Activated naive CD4-positive, alpha-beta T cell (primary cell): ENCODE data around the gene ZSCAN20.

Experiments
- DNase-seq, 4 experiments: peaks; one replicate each; lab custom pipeline; 2025; lab: John Stamatoyannopoulos, UW

Gene ZSCAN20

DNA sequence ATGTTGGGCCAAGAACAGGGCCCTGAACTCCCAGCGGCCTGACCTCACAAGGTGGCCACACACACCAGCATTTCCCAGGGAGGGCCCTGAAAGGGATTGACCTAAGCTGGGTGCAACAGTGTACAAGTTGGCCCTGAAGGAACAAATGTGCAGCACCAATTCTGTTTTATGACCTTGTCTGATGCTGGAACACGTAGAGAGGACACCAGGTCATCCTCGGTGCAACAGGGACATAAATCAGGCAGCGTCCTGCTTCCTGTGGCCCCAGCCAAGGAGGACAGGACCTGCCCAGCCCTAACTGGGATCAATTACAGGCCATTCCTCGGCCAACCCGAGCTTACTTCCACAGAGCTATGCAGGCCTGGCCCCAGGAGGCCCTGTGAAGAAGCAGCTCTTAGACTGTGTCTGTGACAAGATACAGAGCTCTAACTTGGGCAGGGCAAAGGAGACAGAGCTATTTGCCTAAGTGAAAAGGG lies 28.7 kb upstream of the ZSCAN20 start:
- DNase-seq, result no peak

- DNase-seq, result no peak
Measured at GRCh38 chr1:33445108-33445507, 27.3 kb upstream of the ZSCAN20 start.

- no peak for DNase-seq
Measured at GRCh38 chr1:33446590-33446989, 25.9 kb upstream of the ZSCAN20 start.

- DNase-seq, result no peak
Measured at GRCh38 chr1:33454646-33455282, 17.7 kb upstream of the ZSCAN20 start.

DNA sequence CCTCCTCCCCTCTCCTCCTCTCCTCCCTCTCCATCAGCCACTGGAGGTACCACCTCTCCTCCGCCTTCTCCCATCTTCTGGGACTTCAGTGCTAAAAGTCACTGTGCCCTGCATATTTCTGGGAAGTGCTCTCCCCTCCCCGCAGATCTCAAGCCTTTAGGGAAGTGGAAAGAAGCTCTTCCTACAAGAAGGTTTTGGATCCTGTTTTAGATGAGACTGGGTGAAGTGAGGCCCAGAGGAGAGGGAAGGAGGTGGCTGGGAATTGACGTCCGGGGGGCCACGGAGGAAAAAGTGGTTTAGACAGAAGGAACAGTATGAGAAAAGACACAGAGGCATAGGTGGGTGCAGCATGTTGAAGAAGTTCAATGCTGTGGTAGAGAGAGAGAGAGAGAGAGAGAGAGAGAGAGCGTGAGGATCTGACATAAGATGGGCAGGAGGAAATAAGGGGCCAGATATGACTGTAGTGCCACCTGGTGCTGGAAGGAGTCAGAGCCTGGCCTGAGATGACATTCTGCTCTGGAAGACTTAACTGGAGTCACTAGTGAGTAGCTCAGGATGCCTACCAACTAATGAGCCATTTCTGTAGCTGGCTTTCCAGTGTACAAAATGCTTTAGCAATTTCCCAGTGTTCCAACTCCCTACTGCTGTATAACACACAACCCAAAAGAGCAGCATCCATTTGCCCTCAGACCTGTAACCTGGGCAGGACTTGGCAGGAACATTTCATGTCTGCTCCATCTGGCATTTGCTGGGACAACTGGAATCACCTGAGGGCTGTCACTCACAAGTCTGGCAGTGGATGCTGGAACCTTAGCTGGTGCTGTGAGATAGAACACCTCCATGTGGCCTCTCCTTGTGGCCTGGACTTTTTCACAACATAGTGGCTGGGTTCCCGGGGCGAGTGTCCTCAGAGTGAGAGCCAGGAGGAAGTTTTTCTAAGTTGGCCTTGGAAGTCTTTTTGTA lies 16.6 kb upstream of the ZSCAN20 start:
- no peak for DNase-seq

- no peak for DNase-seq
Measured at GRCh38 chr1:33456502-33456886, 16.0 kb upstream of the ZSCAN20 start.

GRCh38 chr1:33459691-33460090 lies 12.8 kb upstream of the ZSCAN20 start:
- DNase-seq, result no peak

GRCh38 chr1:33460144-33460543 lies 12.3 kb upstream of the ZSCAN20 start:
- DNase-seq, result no peak

DNA sequence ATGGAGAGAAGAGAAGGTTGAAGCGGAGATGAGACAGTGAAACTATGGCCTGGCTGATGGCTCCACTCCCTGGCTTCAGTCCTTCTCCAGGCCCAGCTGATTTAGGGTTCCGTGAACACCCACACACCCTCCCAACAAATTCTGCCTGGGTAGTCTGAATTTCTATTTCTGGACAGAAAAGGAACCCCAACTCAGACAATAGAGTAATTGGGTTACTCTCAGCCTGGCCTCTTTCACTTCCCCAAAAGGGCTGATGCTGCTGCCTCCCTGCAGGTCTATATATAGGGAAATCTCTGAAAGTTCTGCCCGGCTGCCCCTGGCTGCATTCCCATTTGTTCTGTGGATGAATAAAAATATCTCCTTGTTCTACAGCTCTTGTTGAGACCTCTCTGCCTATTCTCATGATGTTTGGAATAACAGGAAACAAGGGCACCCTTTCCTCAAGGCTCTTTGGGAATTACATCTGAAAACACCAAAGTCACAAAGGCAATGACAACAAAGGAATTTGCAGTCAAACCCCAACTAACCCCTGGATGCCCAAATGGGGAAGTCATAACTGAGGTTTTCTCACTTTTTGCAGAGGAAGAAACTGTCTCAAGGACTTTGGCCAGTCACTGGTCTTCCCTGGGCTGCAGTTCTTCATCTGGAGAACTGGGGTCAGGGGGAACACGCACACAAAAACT lies 11.4 kb upstream of the ZSCAN20 start:
- no peak for DNase-seq

GRCh38 chr1:33462405-33463164 lies 9.9 kb upstream of the ZSCAN20 start:
- DNase-seq, result no peak

DNA sequence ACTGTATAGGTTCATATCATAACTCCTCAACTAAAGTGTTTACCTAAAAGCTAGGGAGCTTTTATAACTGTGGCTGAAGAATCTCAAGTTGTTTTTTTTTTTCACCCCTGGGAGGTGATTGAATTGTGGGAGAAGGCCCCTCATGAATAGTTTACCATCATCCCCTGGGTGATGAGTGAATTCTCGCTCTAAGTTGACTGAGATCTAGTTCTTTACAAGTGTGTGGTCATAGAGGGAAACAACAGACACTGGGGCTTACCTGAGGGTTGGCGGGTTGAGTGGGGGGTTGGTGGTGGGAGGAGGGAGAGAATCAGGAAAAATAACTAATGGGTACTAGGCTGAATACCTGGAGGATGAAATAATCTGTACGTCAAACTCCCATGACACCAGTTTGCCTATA lies 7.9 kb upstream of the ZSCAN20 start:
- DNase-seq, result no peak

GRCh38 chr1:33465316-33465715 lies 7.1 kb upstream of the ZSCAN20 start:
- no peak for DNase-seq

- DNase-seq, result no peak
Measured at GRCh38 chr1:33466159-33466558, 6.3 kb upstream of the ZSCAN20 start.

GRCh38 chr1:33468011-33468410 lies 4.4 kb upstream of the ZSCAN20 start:
- no peak for DNase-seq

DNA sequence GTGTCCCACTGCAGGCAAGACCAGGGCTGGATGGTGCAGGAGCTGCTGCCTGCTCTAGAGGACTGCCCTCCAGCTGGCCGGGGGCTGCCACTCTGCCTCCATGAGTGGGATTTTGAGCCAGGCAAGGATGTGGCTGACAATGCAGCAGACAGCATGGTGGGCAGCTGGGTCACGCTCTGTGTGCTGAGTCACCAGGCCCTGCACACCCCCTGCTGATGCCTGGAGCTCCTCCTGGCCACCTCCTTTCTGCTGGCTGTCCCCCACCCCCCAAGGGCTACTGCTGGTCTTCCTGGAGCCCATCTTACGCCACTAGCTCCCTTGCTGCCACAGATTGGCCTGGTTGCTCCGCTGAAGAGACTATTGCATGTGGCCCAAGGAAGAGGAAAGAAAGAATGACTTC lies 3.9 kb upstream of the ZSCAN20 start:
- no peak for DNase-seq

GRCh38 chr1:33468967-33469366 lies 3.5 kb upstream of the ZSCAN20 start:
- no peak for DNase-seq

- DNase-seq, result no peak
Measured at GRCh38 chr1:33469691-33470090, 2.8 kb upstream of the ZSCAN20 start.

- DNase-seq, result peak in 2 of 4 experiments; percentile 18 to 38
Measured at GRCh38 chr1:33470495-33471012, 1.9 kb upstream of the ZSCAN20 start.

- no peak for DNase-seq
Measured at GRCh38 chr1:33471416-33471815, 1.0 kb upstream of the ZSCAN20 start.

DNA sequence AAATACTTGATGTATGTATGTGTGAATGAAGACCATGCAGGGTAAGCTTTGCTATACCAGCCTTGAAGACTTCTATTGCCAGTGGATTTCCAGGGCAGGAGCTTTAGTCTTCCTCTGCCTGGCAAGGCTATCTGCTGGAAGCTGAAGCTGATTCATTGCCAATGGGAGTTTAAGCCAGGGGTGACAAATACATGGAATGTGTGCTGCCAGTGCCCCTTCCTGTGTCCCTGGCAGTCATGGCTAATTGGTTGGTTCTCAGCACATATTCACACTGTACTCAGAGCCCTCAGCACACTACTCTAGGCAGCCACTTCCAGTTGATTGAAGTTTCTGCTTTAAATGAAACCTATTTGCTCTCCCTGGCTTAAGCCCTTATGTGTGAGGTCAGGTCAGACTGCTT lies 1.5 kb downstream of the ZSCAN20 start:
- no peak for DNase-seq

GRCh38 chr1:33477451-33477850 lies 5.0 kb downstream of the ZSCAN20 start:
- DNase-seq, result no peak

DNA sequence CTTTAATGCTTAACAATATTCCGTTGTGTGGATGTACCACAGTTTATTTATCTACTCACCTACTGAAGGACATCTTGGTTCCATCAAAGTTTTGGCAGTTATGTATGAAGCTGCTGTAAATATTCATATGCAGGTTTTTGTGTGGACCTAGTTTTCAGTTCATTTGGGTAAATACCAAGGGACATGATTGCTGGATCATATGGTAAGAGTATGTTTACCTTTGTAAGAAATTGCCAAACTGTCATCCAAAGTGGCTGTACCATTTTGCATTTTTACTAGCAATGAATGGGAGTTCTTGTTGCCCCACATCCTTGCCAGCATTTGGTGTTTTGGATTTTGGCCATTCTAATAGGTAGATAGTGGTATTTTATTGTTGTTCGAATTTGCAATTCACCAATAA lies 10.0 kb downstream of the ZSCAN20 start:
- DNase-seq, result no peak
